ENCODE measurements around the gene ULK4. TPM values are rescaled to one million over a fixed set of nuclear protein-coding genes. Genes with fewer than 3 reads are reported as not detected.

ULK4 gene
- total RNA-seq, 1 donor from 2014 or later = 11.2 TPM

- no peaks in the 10 kb centered on the region for H3K9me3 ChIP-seq
- H3K27me3 ChIP-seq = no peaks in the 10 kb centered on the region
- no peaks in the 10 kb centered on the region for H3K36me3 ChIP-seq
- DNase-seq = no peak
- ATAC-seq = no peak
- H3K27ac ChIP-seq = no peak overlapping the region
- no peaks in the 10 kb centered on the region for H3K4me1 ChIP-seq
- no peak overlapping the region for H3K4me3 ChIP-seq
- TF ChIP-seq, protein P1, sequence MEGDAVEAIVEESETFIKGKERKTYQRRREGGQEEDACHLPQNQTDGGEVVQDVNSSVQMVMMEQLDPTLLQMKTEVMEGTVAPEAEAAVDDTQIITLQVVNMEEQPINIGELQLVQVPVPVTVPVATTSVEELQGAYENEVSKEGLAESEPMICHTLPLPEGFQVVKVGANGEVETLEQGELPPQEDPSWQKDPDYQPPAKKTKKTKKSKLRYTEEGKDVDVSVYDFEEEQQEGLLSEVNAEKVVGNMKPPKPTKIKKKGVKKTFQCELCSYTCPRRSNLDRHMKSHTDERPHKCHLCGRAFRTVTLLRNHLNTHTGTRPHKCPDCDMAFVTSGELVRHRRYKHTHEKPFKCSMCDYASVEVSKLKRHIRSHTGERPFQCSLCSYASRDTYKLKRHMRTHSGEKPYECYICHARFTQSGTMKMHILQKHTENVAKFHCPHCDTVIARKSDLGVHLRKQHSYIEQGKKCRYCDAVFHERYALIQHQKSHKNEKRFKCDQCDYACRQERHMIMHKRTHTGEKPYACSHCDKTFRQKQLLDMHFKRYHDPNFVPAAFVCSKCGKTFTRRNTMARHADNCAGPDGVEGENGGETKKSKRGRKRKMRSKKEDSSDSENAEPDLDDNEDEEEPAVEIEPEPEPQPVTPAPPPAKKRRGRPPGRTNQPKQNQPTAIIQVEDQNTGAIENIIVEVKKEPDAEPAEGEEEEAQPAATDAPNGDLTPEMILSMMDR (IDR thresholded peaks at IDR 0.05) = no peak
- intact Hi-C loops (cut with DNase I) = no loop called here
Measured at GRCh38 chr3:41297750-41298149, 664.2 kb downstream of the ULK4 start.

GRCh38 chr3:41296556-41296955 is 665.3 kb downstream of the ULK4 start:
- no peaks in the 10 kb centered on the region for H3K27me3 ChIP-seq
- ATAC-seq = no peak
- no peaks in the 10 kb centered on the region for H3K9me3 ChIP-seq
- no peaks in the 10 kb centered on the region for H3K36me3 ChIP-seq
- TF ChIP-seq, protein P1 (IDR thresholded peaks at IDR 0.05) = no peak
- no peak overlapping the region for H3K4me3 ChIP-seq
- no peak overlapping the region for H3K27ac ChIP-seq
- no peak for DNase-seq
- H3K4me1 ChIP-seq = no peaks in the 10 kb centered on the region
- intact Hi-C loops (cut with DNase I) = no loop called here

DNA sequence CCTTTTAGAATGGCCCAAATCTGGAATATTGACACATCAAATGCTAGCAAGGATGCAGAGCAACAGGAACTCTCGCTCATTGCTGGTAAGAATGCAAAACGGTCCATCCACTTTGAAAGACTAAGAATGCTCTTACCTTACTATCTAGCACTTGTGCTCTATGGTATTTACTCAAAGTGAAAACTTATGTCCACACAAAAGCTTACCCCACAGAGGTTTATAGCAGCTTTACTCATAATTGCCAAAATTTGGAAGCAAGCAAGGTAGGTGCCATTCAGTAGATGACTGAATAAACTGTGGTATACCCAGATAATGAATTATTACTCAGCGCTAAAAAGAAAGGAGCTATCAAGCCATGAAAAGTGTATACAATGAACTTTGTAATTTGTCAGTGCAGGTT is 666.2 kb downstream of the ULK4 start:
- Histone ChIP-seq H3K27me3 (no peaks in the 10 kb centered on the region), H3K9me3 (no peaks in the 10 kb centered on the region), H3K36me3 (no peaks in the 10 kb centered on the region), H3K4me1 (no peaks in the 10 kb centered on the region), H3K27ac (no peak overlapping the region), H3K4me3 (no peak overlapping the region)
- no peak for DNase-seq
- intact Hi-C loops (cut with DNase I) = no loop called here
- TF ChIP-seq, protein P1 (IDR thresholded peaks at IDR 0.05) = no peak
- ATAC-seq = no peak

DNA sequence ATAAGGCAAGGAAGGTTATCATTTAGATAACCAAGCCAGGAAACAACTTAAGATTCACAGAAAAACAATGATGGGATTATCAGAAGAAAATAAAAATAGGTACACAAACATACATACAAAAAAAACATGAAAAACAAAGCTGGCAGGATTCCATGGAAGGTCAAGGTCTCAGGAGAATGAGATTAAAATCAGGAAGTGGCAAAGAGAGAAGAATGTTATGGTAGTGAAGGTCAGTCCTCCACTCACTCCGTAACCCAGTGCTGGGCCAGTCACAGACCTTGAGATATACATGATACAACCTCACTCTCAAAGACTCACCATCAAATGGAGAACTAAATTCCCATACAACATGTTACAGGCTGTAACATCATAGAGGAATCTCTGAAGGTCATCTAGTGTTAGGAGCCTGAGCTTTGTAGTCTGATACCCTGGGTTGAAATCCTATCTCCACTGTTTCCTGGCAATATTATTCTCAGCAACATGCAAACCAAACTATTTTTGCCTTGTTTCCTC is 668.7 kb downstream of the ULK4 start:
- Histone ChIP-seq H3K27ac (no peak overlapping the region), H3K4me1 (no peaks in the 10 kb centered on the region), H3K4me3 (no peak overlapping the region), H3K9me3 (no peaks in the 10 kb centered on the region), H3K27me3 (no peaks in the 10 kb centered on the region), H3K36me3 (no peaks in the 10 kb centered on the region)
- ATAC-seq (no peak), DNase-seq (no peak)
- intact Hi-C loops (cut with DNase I) = no loop called here
- TF ChIP-seq, protein P1 (IDR thresholded peaks at IDR 0.05) = no peak

- Histone ChIP-seq H3K4me1 (no peaks in the 10 kb centered on the region), H3K4me3 (no peak overlapping the region), H3K27ac (no peak overlapping the region), H3K9me3 (no peaks in the 10 kb centered on the region), H3K36me3 (no peaks in the 10 kb centered on the region), H3K27me3 (no peaks in the 10 kb centered on the region)
- DNase-seq (no peak), ATAC-seq (no peak)
- TF ChIP-seq, protein P1 (IDR thresholded peaks at IDR 0.05) = no peak
- intact Hi-C loops (cut with DNase I) = no loop called here
Measured at GRCh38 chr3:41290736-41291135, 671.2 kb downstream of the ULK4 start.

DNA sequence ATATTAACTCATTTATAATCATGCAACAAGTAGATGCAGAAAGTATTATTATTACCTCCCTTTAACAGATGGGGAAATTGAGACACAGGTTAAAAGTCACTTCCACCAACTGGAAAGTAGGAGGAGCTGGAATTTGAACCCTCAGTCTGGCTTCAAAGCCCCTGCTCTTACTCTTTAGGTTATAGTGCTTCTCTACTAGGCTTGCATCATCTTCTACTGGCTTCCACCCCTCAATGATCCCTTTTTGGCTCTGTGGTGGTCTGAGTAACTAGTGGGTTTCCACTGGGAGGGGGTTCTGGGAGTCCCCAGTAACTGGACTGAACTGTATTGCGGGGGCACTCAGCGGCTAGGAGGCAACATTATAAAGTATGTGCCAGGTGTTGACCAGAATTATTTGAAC is 671.6 kb downstream of the ULK4 start:
- TF ChIP-seq, protein P1 (IDR thresholded peaks at IDR 0.05) = no peak
- ATAC-seq (no peak), DNase-seq (no peak)
- no peaks in the 10 kb centered on the region for H3K27me3 ChIP-seq
- H3K36me3 ChIP-seq = no peaks in the 10 kb centered on the region
- H3K9me3 ChIP-seq = no peaks in the 10 kb centered on the region
- H3K27ac ChIP-seq = no peak overlapping the region
- H3K4me3 ChIP-seq = no peak overlapping the region
- intact Hi-C loops (cut with DNase I) = no loop called here
- no peaks in the 10 kb centered on the region for H3K4me1 ChIP-seq
